ENCODE results near the gene GPR153.
"Not testable (repeated sequence)": the region's sequence is repeated elsewhere in the genome, so short reads cannot be mapped to it uniquely, and the experiment has no call there.

The GPR153 gene

DNA sequence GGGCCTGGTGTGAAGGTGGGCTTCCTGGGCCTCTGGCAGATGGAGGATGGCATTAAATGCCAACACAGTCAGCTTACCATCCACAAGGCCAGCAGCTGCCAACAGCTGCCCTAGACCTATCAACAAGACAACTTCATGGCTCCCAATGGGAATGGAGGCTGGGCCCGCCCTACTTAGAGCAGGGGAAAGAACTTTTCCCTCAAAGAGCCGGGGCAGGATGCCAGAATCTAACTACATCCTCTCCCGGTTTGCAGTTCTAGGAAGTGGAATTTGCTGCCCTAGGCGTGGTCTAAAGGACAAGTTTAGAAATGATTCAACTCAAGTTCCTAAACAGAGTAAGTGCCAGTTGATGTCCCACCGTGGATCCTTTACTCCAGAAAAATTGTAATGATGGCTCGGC lies 38.3 kb downstream of the GPR153 start:
- DNase-seq, result peak; percentile 53

DNA sequence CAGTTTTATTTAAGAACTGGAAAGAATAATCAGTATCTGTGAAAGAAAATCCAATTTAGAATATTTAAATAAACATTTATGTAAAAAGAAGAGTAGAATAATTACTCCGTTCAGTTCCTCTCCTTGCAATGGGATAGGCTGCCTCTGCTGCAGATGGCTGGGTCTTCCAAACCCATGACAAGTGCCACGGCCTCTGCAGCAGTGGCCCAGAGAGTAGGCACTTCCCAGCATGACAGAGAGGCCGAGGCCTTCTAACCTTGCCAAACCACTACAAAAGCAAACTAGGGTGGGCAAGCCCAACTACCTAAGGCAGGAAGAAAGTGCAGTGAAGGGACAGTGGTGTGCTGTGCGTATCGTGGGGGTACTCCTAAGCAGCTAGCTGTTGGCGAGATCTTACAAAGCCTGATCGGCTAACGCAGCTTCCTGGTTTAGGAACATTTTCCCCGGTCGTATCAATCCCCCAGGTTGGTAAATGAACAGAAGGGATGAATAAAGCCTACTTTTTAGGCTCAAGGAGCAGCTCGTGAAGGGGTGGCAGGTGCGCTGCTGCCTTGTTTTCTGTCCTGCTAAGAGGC lies 39.6 kb downstream of the GPR153 start:
- DNase-seq, result no peak

DNA sequence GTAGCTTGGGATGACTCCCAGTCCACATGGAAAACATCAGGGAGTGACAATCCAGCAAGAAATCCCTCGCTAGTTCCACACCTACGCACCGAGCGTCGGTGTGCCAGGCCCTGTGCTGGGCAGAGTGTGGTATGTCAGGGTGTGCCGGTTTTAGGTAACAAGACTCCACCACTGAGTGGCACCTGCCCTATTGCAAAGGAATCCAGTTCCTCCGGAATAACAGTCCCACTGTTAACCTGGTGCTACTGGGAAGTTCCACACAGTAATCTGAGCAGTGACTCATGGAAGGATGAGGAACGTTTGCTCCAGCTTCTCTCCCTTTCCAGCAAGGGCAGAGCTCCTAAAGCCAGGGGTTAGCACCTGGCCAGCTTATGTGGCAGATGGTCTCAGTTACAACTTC lies 40.7 kb downstream of the GPR153 start:
- no peak for DNase-seq

DNA sequence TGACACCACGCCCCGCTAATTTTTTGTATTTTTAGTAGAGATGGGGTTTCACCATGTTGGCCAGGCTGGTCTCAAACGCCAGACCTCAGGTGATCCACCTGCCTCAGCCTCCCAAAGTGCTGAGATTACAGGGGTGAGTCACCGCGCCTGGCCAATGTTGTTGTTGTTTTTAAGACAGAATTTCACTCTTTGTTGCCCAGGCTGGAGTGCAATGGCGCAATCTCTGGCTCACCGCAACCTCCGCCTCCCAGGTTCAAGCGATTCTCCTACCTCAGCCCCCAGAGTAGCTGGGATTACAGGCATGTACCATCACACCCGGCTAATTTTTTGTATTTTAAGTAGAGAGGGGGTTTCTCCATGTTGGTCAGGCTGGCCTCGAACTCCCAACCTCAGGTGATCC lies 41.3 kb downstream of the GPR153 start:
- not testable (repeated sequence) for DNase-seq

DNA sequence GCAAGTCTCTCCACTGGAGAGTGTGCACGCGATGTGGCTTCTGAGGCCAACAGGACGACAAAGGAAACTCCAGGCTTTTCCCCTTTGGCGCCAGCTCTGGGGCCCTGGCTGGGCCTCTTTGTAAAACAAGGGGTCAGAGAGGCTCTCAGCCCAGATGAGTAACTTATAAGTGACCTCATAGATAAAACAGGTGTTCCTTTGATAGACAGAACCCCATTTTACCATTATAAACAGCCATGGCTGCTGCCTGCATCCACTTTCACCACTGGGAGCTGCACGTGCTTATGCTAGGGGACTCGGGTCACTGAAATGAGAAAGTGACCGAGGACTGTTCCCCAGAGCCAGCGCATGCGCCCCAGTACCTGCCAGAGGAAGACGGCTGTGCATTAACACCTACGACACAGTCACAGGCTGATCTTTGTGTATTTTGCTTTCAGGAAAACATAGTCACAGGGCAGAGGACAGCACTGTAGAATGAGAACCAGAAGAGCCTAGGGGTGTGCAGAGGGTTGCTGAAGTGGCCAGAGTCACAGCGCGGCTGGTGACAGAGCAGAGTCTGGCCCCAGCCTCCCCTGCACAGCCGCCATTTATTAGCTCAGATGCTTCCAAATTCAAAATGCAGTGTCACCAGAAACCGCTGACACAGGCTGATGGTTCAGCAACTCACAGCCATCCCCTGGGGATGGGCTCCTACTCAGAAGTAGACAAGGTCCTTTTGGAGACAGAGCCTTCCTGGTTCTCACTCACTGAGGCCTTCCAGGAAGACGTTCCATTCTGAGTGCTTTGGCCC lies 42.3 kb downstream of the GPR153 start:
- no peak for DNase-seq

DNA sequence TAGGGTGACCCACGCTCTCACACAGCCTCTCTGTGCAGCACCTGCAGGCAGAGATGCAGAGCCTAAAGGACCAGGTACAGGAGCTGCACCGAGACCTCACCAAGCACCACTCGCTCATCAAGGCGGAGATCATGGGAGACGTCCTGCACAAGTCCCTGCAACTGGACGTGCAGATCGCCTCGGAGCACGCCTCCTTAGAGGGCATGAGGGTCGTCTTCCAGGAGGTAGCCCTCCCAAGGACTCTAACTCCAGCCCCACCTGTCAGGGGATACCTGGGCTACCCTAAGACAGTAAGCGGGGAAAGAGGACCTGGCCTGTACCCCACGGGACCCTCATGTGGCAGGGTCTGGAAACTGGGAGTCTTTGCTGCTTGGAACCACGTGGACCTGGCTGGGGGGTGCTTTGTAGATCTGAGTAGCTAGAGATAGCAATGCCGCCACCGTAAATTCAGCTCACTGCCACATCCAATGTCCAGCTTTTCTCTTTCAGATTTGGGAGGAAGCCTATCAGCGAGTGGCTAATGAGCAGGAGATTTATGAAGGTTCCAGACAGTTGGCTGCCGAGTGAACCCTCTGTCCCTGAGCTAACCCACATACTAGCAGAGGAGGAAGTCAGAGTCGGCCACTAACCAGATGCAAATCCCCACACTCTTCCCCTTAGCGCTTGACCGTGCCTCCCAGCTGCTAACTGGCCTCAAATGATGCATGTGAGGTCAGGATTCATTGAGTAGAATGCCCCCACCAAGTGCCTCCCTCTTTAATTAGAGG lies 48.5 kb downstream of the GPR153 start:
- DNase-seq, result no peak

DNA sequence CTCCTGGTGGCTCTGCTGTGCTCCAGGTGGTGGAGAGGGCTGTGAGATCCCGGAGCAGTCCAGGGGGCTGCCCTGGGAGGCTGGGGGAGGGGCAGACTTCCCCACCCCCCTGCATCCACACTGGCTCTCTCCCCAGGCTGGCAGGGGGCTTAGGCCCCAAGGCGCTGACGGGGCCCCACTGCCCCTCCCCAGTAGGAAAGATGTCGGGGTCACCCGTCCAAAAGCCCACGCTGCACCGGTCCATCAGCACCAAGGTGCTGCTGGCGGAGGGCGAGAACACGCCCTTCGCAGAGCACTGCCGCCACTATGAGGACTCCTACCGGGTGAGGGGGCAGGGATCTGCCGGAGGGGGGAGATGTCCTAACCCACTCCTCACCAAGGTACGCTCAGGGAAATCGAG lies 49.2 kb downstream of the GPR153 start:
- no peak for DNase-seq

DNA sequence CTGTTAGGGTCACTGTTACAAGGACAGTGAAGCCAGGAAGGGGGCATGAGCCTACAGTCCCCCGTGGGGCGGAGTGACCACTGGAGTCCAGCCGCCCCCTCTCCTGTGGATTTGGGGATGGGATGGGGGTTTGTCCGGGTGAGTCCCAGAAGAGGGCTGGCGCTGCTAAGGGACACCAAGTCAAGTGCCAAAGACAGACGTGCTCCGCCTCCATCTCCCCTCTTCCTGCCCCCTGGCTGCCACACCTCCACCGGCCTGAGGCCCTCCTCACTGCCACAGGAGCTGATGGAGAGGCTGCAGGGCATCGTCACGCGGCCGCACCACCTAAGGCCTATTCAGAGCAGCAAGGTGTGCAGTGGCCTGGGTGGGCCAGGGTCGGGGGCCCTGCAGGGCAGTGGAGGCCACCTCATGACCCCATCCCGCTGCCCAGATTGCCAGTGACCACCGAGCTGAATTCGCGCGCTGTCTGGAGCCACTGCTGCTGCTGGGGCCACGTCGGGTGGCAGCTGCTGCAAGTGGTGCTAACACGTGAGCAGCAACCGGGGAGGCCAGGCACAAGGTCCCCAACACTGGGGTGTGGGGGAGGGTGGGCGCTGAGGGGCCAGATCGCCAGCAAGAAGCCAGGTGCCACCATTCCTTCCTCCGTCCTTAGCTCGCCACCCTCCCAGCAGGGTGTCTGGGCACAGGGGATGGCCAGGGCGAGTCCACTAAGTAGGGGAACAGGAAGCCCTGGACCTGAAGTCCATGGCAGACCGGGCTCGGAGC lies 50.1 kb downstream of the GPR153 start:
- DNase-seq, result no peak

DNA sequence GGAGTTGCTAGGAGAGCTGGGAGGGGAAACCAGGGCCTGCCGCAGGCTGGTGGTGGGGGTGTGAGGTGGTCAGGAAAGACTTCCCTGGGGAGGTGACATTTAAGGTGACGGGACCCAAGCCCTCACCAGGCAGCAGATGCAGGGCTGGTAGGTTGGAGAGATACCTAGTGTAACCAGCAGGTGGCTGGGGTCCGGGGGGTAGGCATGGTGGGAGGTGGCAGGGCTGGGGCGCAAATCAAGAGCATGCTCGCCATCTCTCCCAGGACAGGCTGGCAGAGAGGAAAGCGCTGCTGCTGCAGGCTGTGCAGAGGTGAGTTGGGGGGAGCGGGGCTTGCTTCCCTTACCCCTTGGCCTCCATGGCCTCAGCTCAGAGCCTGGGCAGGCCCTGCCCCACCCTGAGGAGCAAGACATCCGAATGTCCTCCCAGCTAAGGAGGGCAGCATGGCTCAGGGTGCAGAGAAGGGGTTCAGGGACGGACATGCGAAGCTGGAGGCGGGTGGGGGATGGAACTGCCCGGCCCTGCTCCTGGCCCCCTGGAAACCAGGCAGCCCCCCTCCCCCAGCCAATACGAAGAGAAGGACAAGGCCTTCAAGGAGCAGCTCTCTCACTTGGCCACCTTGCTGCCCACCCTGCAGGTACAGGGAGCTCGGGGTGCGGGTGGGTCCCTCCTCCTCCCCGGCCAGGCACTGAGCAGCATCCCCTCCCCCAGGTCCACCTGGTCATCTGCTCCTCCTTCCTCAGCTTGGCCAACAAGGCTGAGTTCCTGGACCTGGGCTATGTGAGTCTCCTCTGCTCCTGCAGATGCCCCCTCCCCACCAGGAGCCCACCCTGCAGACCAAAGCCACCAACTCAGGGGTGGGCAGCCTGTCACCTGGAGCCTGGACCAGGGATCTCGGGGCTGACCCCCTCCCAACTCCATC lies 51.0 kb downstream of the GPR153 start:
- DNase-seq, result no peak

DNA sequence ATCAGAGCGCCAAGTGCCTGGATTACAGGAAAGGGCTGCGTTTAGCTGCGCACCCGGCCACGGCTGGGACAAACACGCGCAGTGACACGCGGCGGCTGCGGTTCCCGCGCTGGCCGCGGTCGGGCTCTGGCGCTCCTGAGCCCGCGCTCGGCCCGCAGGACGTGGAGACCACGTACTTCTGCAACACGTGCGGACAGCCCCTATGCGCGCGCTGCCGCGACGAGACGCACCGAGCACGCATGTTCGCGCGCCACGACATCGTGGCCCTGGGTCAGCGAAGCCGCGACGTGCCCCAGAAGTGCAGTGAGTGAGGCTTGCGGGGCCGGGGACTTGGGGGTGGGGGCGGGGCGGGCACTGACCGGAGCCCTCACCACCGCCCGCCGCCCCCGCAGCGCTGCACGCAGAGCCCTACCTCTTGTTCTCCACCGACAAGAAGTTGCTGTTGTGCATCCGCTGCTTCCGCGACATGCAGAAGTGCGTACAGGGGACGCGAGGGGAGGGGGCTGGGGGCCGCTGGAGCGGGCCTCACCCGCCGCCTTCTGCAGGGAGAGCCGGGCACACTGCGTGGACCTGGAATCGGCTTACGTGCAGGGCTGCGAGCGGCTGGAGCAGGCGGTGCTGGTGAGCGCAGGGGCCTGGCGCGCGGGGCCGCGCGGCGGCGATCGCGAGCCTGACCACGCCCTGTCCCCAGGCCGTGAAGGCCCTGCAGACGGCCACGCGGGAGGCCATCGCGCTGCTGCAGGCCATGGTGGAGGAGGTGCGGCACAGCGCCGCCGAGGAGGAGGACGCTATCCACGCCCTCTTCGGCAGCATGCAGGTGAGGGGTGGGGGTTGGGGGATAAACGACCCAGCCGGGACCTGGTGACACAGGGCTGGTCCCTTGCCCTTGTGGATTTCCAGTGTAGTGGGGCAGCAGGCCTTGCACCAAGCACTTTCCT lies 51.9 kb downstream of the GPR153 start:
- peak; percentile 51 for DNase-seq

DNA sequence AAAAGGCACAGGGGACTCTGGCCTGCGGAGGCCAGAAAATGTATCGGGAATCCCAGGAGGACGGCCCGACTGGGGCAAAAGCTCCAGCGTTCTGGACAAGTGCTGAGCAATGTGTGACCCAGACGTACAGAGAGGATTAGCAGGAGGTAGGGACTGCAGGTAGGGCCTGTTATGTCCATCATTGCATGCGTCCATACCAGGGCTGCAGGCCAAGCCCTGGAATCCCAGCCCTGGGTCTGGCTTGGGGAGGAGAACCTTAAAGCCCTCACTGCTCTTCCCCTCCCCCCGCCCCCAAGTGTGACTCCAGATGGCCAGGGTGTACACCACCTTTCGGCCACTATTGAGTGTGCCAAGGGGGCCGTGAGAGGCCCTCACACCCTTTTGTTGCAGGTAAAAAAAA lies 53.0 kb downstream of the GPR153 start:
- no peak for DNase-seq

DNA sequence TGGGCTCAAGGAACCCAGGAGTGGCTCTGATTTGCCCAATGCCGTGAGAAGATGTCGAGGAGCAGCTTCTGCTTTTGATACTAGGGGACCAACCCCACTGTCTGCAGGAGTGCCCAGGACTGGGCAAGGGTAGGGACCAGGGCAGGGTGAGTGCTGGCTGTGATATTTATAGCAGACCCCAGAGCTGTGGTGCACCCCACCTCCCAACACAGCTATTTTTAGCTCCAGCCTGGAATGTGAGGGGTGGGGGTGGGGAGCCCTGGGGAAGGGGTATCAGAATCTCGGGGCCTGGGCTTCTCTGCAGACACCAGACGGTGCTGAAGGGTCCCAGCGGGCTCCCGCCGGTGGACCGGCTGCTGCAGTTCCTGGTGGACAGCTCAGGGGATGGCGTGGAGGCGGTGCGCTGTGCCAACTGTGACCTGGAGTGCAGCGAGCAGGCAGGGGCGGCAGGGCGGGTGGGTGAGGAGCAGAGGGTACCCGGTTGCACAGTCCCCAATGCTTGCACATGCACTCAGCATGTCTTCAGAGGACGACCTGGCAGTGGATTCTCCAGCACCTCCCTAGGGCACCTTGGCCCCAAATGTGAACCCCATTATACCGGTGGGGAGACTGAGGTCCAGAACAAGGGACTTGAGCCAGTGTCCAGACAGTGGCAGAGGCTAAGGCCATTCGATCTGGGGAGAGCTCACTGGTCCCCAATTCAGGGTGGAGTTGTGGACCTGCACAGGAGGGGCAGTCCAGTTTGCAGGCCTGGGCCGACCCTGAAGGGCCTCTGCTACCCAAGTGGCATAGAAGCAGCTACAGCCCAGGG lies 53.6 kb downstream of the GPR153 start:
- no peak for DNase-seq

DNA sequence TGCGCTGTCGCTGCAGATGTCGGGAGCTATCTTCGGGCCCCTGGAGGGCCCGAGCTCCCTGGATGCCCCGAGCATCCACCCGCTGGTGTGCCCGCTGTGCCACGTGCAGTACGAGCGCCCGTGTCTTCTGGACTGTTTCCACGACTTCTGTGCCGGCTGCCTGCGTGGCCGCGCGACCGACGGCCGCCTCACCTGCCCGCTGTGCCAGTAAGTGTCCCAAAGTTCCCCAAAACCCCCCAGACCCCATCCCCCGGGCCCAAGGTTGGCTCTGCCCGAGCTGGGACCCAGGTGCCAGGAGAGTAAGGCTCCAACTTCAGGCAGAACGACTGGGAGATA lies 54.4 kb downstream of the GPR153 start:
- DNase-seq, result no peak

DNA sequence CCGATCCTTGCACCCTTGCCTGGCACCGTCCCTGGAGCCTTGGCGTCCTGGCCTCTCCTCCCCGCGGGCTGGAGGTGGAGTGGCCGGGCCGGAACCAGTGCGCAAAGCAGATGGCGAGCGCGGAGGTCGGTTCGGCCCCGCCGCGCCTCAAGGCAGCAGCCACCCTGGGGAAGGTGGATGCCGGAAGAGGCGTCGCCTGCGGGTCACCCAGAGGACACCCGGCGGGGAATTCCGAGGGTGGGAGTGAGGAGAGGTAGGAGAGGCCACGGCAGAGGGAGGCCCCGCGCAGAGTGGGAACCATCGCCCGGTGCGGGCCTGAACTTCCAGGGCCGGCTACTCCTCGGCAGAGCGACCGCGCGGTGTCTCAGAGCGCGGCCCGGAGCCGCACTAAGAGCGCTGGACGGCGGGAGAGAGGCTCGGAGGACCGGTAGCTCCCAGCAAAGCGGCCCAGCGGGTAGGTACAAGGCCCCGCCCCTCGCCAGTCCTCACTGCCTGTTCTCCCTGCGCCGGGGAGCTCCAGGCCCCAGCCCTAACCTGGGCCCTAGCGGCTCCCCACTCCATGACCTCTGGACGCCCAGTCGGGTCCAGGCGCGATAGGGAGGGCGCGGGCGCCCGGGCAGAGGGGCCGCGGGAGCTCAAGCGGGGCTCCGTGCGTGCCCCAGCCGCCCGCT lies 54.9 kb downstream of the GPR153 start, which contains the start of gene RNF207:
Gene RNF207 (plus strand): TSS at position 271 of the 671 bp plus-strand sequence. CDS start 417 bp downstream, outside the sequence.
- DNase-seq, result peak; percentile 63

DNA sequence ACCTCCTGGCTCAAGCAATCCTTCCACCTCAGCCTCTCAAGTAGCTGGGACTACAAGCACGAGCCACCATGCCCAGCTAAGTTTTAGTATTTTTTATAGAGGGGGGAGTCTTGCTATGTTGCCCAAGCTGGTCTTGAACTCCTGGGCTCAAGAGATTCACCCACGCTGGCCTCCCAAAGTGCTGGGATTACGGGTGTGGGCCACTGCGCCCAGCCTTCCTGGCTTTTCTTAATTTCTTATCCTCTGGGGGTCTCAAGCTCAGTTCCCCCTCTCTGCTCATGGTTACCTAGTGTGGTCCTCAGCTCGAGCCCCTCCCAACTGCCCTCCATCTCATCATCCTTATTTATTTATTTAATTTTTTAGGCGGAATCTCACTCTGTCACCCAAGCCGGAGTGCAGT lies 58.6 kb downstream of the GPR153 start:
- DNase-seq, result no peak

DNA sequence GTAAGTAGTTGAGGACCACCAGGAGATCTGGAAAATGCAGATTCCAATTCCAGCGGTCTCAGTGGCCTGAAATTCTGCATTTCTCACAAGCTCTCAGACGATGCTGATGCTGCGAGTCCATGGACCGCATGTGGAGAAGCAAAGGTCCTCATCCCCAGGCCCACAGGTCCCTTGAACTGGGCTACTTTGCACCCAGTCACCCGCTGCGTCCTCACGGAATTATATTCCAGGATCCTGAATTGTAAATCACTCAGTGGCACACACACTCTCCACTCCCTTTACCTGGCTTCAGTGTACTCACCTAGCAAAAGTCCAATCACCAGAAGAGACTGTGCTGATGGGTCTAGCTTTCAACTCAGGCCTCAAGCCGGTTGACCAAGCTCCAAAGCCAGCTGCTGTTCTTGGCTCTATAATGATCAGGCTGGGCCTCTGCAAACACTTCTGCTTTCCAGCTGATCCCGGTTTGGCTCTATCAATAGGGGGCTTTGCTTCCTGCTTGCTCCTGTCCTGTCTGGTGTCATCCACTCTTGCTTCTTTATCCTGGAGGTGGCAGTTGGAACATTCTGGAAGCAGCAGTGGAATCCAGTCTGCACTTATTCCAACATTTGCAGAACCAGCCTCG lies 60.6 kb downstream of the GPR153 start:
- no peak for DNase-seq

DNA sequence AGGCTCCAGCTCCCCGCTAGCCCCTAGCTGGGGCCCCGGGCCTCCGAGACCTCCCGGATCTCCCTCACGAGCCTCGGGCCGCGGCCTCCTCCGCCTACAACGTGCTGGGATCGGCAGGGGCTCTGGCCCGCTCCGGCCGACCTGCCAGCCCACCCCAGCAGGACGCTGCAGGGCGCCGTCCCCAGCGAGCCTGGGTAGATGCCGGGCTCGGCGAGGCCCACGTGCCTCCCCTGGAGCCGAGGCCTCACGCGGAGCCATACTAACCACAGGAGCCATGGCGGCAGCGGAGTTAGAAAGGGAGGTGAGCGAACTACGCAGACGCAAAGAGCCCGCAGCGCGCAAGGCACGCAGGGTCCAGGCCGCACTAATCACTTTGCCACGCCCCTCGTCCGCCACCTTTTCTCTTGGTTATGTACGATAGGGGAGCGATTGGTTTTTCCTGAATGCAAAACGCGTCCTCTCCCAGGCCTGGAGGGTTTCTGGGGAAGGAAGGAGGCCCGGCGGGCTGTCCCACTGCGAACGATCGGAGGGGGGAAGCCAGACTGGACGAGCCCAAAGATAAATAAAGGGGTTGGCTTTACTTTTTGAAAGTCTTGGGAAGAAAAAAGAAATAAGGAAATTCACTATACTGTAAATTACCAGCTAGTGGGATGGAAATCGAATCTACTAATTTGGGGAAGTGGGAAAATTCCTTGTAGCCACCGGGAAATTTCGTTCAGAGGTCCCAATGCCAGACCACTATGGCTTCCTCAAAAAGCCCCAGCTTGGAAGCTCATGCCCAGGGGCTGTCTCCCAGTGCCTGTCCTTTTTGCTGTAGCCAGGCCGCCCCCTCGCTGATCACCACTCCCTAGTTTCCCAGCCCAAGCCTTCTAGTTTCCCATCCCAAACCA lies 61.4 kb downstream of the GPR153 start, which contains the start of gene RPL22:
Gene RPL22 (minus strand): TSS at position 298 of the 890 bp plus-strand sequence. CDS start 22 bp downstream, at position 276.
- peak; percentile 100 for DNase-seq
